DOHH2 (cell line): ENCODE results near the gene LIPF.

Experiments
- EZH2phosphoT487 ChIP-seq: fragments of 200-600 bp; sonication (generic); IDR thresholded peaks from 2 replicates; pipeline ENCODE4 v1.6.1; 2017; ENCODE audit warnings: borderline replicate concordance, mild to moderate bottlenecking, antibody characterized with exemption, low read length, moderate library complexity, mixed read lengths
- TF ChIP-seq, protein P1 (sequence below): fragments of 200-600 bp; sonication (generic); IDR thresholded peaks from one replicate; pipeline ENCODE4 v1.5.1; 2014; ENCODE audit warnings: antibody characterized with exemption, mild to moderate bottlenecking, low read depth, low read length; ENCODE audit not compliant: poor library complexity, severe bottlenecking

DNA sequence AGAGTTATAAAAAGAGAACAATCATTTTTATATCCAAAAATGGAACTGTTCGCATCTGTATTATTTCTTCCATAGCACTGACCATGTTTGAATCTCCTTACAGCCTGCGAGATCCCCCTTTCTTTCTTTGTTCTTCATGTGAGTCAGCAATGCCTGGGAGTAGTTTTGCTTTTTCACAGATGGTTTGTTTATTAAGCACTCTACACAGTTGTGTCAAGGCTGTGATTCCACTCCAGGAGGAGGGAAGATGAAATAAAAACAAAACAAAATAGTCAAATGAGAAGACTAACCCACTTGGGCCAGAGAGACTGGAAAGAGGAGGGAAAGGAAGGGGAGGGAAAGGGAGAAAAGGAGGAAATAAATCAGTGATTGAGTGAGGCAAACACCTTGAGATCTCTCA, 7.8 kb downstream of the LIPF start:
- TF ChIP-seq, protein P1, sequence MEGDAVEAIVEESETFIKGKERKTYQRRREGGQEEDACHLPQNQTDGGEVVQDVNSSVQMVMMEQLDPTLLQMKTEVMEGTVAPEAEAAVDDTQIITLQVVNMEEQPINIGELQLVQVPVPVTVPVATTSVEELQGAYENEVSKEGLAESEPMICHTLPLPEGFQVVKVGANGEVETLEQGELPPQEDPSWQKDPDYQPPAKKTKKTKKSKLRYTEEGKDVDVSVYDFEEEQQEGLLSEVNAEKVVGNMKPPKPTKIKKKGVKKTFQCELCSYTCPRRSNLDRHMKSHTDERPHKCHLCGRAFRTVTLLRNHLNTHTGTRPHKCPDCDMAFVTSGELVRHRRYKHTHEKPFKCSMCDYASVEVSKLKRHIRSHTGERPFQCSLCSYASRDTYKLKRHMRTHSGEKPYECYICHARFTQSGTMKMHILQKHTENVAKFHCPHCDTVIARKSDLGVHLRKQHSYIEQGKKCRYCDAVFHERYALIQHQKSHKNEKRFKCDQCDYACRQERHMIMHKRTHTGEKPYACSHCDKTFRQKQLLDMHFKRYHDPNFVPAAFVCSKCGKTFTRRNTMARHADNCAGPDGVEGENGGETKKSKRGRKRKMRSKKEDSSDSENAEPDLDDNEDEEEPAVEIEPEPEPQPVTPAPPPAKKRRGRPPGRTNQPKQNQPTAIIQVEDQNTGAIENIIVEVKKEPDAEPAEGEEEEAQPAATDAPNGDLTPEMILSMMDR, result no peak
- TF ChIP-seq EZH2phosphoT487, result no peak
